CD4-positive, alpha-beta T cell (primary cell): Measurements from ENCODE around the gene DLG1. TPM values are rescaled to one million over a fixed set of nuclear protein-coding genes. Genes with fewer than 3 reads are reported as not detected.

ENCODE experiments used
- ATAC-seq: fragments of 200-7000 bp; cut with Tn5 transposase; one replicate; pipeline ENCODE4 v1.10.0; 2022; ENCODE audit warnings: mild to moderate bottlenecking; ENCODE audit not compliant: poor library complexity
- CTCF ChIA-PET: fragments of 350-600 bp; sonication (Branson Sonifier 250); formaldehyde crosslinking; loops from one replicate; lab custom pipeline; 2021; ENCODE audit warnings: antibody characterized with exemption, inconsistent platforms; lab: Charles Lee
- POLR2A ChIA-PET: fragments of 350-600 bp; sonication (Branson Sonifier 250); formaldehyde crosslinking; loops from one replicate; lab custom pipeline; 2021; ENCODE audit warnings: antibody characterized with exemption, inconsistent platforms; lab: Charles Lee
- DNase-seq, 14 experiments: peaks; one replicate each; pipeline ENCODE4 v3.0.0-alpha.2; 2013 to 2020; ENCODE audit warnings: mixed read lengths in 2 of 14
- H3K27ac ChIP-seq, 2 donors: one replicate each; pipeline versions ENCODE4 v1.5.1 to v1.7.0; 2013; ENCODE audit warnings: low read length in 2 of 2, low read depth in 1 of 2, mild to moderate bottlenecking in 1 of 2
- H3K27me3 ChIP-seq, 2 experiments: 1 replicate in 1 of 2; 2 replicates in 1 of 2; pipeline versions ENCODE4 v1.6.1 to v1.7.0; 2013; ENCODE audit warnings: low read length in 2 of 2, control low read depth in 1 of 2, mild to moderate bottlenecking in 1 of 2, moderate library complexity in 1 of 2; ENCODE audit not compliant: insufficient read depth in 2 of 2, control insufficient read depth in 1 of 2
- H3K36me3 ChIP-seq: one replicate; pipeline ENCODE4 v1.6.1; 2013; ENCODE audit warnings: low read length, control low read depth; ENCODE audit not compliant: insufficient read depth
- H3K4me1 ChIP-seq: one replicate; pipeline ENCODE4 v1.6.1; 2013; ENCODE audit warnings: low read length, control low read depth; ENCODE audit not compliant: insufficient read depth
- H3K4me3 ChIP-seq: one replicate; pipeline ENCODE4 v1.5.1; 2013; ENCODE audit warnings: mild to moderate bottlenecking, low read length, moderate library complexity
- H3K9me3 ChIP-seq, 2 experiments: 1 replicate in 1 of 2; 2 replicates in 1 of 2; pipeline versions ENCODE4 v1.6.1 to v1.7.0; 2013; ENCODE audit warnings: low read length in 2 of 2, mild to moderate bottlenecking in 2 of 2, control low read depth in 1 of 2, moderate library complexity in 1 of 2; ENCODE audit not compliant: control insufficient read depth in 1 of 2, insufficient read depth in 1 of 2
- H3K27ac Mint-ChIP-seq: one replicate; pipeline ENCODE4 v1.8.0; 2020; ENCODE audit warnings: mixed read lengths
- H3K27me3 Mint-ChIP-seq: one replicate; pipeline ENCODE4 v1.8.0; 2021; ENCODE audit warnings: mixed read lengths
- H3K36me3 Mint-ChIP-seq: one replicate; pipeline ENCODE4 v1.8.0; 2021; ENCODE audit warnings: low read depth, mixed read lengths
- H3K4me1 Mint-ChIP-seq: one replicate; pipeline ENCODE4 v1.8.0; 2021; ENCODE audit warnings: low read depth, mixed read lengths
- H3K4me3 Mint-ChIP-seq: one replicate; pipeline ENCODE4 v1.8.0; 2020; ENCODE audit warnings: mild to moderate bottlenecking, mixed read lengths
- H3K9me3 Mint-ChIP-seq: one replicate; pipeline ENCODE4 v1.8.0; 2020; ENCODE audit warnings: mixed read lengths
- intact Hi-C, 2 experiments: fragments of 100-400 bp; cut with DNase I in 1 of 2; cut with micrococcal nuclease in 1 of 2; formaldehyde crosslinking; loops; one replicate each; pipeline versions ENCODE4 v1.15.1 to v1.9.0; 2023 to 2025; cut with DNase I, micrococcal nuclease
- total RNA-seq, 174 experiments: library from RNA in 2 of 174; stranded (reverse) in 2 of 174; gene quantifications; one replicate each; pipeline ENCODE4 v1.2.3 and lab custom pipeline; 2021 to 2026
- TF ChIP-seq, protein P1 (sequence below): fragments of 200-600 bp; IDR thresholded peaks from one replicate; pipeline ENCODE4 v1.8.0; 2022; ENCODE audit warnings: antibody characterized with exemption, mild to moderate bottlenecking

DLG1 gene
- total RNA-seq, 2 experiments from 2014 or later, result 86.8 to 91.8 TPM

DNA sequence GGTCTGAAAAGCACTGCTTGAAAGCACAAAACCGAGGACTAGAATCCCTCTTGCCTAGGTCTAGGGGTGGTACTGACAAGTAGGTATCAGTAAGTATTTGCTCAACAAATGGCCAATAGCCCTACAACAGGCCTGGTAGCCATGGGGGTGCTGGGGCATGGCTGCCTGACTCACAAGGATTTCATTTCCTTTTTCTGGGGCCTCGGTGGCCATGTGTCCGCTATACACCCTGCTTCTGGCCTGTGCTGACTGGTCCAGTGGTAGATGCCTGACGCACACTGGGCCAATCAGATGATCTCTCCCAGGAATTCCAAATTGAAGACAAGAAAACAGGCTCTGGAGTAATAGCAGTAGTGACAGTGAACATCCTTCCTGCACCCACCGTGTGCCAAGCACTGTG is 298.2 kb downstream of the DLG1 start:
- H3K9me3 Mint-ChIP-seq, result no peaks in the 10 kb centered on the region
- intact Hi-C loops, result loop anchor here in 1 of 2 experiments (10.0 kb wide), 1 partner anchor 185 kb away; no protein-coding TSS in a partner anchor
- ChIA-PET CTCF (interaction anchor here (1.1 kb wide), 1 partner anchor 30 kb away, joined by 3 read pairs; no protein-coding TSS in a partner anchor), POLR2A (no interaction called here)
- Histone ChIP-seq H3K4me1 (peaks cover 16% of the 10 kb centered on the region), H3K27ac (no peak overlapping the region), H3K36me3 (no peaks in the 10 kb centered on the region), H3K4me3 (no peak overlapping the region), H3K9me3 (no peaks in the 10 kb centered on the region), H3K27me3 (no peaks in the 10 kb centered on the region)
- H3K27me3 Mint-ChIP-seq, result no peaks in the 10 kb centered on the region
- no peak for ATAC-seq
- DNase-seq, result peak in 2 of 14 experiments; percentile 19 to 40
- TF ChIP-seq, protein P1, sequence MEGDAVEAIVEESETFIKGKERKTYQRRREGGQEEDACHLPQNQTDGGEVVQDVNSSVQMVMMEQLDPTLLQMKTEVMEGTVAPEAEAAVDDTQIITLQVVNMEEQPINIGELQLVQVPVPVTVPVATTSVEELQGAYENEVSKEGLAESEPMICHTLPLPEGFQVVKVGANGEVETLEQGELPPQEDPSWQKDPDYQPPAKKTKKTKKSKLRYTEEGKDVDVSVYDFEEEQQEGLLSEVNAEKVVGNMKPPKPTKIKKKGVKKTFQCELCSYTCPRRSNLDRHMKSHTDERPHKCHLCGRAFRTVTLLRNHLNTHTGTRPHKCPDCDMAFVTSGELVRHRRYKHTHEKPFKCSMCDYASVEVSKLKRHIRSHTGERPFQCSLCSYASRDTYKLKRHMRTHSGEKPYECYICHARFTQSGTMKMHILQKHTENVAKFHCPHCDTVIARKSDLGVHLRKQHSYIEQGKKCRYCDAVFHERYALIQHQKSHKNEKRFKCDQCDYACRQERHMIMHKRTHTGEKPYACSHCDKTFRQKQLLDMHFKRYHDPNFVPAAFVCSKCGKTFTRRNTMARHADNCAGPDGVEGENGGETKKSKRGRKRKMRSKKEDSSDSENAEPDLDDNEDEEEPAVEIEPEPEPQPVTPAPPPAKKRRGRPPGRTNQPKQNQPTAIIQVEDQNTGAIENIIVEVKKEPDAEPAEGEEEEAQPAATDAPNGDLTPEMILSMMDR, result no peak
- H3K4me3 Mint-ChIP-seq, result peak overlapping the region; percentile 13
- H3K4me1 Mint-ChIP-seq, result peaks cover 8% of the 10 kb centered on the region
- no peak overlapping the region for H3K27ac Mint-ChIP-seq
- H3K36me3 Mint-ChIP-seq, result no peaks in the 10 kb centered on the region

DNA sequence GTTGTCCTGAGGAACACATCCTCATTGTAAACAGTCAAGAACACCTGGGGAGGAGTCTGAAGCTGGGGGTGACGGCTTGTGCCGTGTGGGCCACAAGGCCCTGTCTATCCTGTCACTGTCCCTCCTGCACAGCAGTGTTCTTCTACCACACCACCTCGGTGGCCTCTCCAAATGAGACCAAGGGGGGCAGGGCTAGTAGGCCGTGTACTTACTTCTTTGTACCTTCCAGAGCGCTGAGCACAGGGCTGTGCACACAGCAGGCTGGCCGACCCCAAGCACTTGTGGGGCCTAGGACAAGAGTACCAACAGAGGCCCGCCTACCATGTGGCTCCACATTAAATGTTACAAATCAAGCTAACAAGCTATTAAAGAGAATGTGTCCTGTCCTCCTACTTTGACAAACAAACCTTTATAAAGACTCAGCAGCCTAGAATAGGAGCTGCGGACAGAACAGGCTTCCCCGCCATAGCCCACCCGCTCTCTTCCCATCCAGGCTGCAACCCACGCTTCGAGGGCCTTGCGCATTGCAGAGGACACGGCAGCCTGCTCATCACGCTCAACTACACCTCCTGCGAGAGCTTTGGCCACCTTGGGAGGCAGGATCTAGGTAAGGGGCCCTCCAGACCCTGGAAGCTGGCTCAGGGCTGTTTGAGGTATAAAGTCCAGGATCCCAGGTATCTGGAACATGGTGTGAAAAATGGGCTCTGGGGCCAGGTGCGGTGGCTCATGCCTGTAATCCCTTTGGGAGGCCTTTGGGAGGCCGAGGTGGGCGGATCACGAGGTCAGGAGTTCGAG is 299.2 kb downstream of the DLG1 start:
- Histone ChIP-seq H3K36me3 (no peaks in the 10 kb centered on the region), H3K4me3 (no peak overlapping the region), H3K4me1 (peaks cover 13% of the 10 kb centered on the region), H3K27ac (no peak overlapping the region), H3K9me3 (no peaks in the 10 kb centered on the region), H3K27me3 (no peaks in the 10 kb centered on the region)
- intact Hi-C loops, result no loop called here
- peaks cover 4% of the 10 kb centered on the region for H3K4me1 Mint-ChIP-seq
- no peaks in the 10 kb centered on the region for H3K27me3 Mint-ChIP-seq
- POLR2A ChIA-PET, result no interaction called here
- DNase-seq (no peak), ATAC-seq (no peak)
- H3K4me3 Mint-ChIP-seq, result peak overlapping the region; percentile 34
- no peaks in the 10 kb centered on the region for H3K36me3 Mint-ChIP-seq
- H3K27ac Mint-ChIP-seq, result no peak overlapping the region
- TF ChIP-seq, protein P1, result no peak
- H3K9me3 Mint-ChIP-seq, result no peaks in the 10 kb centered on the region
- CTCF ChIA-PET, result interaction anchor here (1.1 to 1.7 kb wide), 2 partner anchors 29 to 57 kb away, joined by 3 to 4 read pairs; partner anchors contain the start of gene NCBP2

DNA sequence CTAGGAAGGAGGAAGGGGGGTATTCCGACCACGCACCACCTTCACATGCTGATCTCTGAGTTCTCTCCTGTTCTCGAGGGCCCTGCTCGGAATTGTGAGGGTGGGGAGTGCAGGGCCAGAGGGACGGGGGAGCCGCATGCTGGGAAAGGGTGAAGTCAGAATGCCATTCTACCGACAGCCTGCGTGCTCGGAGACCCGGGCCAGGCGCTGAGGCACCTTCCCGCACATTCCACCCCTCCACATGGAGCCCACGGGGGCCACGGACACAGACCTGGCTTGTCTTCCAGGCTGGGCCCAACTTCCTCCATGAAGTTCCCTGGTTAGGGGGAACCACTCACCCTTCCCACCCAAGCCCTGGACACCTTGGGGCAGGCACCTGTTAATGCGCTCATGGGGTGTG is 301.1 kb downstream of the DLG1 start:
- Histone ChIP-seq H3K4me1 (peaks cover 3% of the 10 kb centered on the region), H3K27ac (no peak overlapping the region), H3K36me3 (no peaks in the 10 kb centered on the region), H3K27me3 (no peaks in the 10 kb centered on the region), H3K9me3 (no peaks in the 10 kb centered on the region), H3K4me3 (no peak overlapping the region)
- H3K4me1 Mint-ChIP-seq, result no peaks in the 10 kb centered on the region
- no peak for ATAC-seq
- ChIA-PET POLR2A (no interaction called here), CTCF (no interaction called here)
- no peak for DNase-seq
- TF ChIP-seq, protein P1, result no peak
- H3K4me3 Mint-ChIP-seq, result no peak overlapping the region
- no peaks in the 10 kb centered on the region for H3K27me3 Mint-ChIP-seq
- H3K27ac Mint-ChIP-seq, result no peak overlapping the region
- H3K9me3 Mint-ChIP-seq, result no peaks in the 10 kb centered on the region
- intact Hi-C loops, result no loop called here
- H3K36me3 Mint-ChIP-seq, result no peaks in the 10 kb centered on the region
